DMS153 (cell line): Measurements from ENCODE around the gene PHACTR1.
"Not testable (repeated sequence)": the region's sequence is repeated elsewhere in the genome, so short reads cannot be mapped to it uniquely, and the experiment has no call there.

ENCODE experiments used
- DNase-seq: peaks from one replicate; lab custom pipeline; 2025; lab: John Stamatoyannopoulos, UW

Gene PHACTR1

DNA sequence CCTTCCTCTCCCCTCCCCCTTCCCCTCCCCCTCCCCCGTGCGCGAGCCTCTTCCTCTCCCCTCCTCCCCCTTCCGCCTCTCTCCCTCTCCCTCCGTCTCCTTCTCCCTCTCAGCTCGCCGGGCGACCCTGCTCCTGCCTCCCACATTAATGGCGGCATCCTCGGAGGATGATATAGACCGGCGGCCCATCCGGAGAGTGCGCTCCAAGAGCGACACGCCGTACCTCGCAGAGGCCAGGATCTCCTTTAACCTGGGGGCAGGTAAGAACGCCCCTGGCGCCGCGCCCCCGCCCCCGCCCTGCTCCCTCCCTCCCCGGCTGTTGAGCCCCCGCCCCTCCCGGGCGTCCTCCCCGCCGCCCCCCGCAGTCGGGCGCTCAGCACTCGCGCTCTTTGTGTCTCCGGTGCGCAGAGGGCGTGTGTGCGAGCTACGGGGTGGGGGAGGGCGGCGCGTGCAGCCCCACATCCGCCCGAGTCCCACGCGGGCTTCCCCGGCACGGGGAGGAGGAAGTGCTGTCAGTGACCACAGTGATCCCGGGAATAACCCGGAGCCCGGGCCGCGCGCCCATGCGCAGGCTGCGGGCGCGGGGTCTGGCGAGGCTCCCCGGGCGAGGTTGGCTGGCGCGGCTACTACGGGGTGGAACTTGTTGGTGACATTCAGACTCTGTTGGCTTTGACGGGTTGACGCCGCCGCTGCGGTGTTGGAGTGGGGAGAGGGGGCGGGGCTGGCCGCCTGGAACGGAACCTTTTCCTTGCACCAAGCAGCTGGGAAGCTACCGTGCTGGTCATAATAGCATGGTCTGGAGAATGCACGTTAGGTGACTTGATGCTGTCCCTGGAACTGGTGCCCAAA is 33.2 kb downstream of the PHACTR1 start:
- DNase-seq, result peak; percentile 57

DNA sequence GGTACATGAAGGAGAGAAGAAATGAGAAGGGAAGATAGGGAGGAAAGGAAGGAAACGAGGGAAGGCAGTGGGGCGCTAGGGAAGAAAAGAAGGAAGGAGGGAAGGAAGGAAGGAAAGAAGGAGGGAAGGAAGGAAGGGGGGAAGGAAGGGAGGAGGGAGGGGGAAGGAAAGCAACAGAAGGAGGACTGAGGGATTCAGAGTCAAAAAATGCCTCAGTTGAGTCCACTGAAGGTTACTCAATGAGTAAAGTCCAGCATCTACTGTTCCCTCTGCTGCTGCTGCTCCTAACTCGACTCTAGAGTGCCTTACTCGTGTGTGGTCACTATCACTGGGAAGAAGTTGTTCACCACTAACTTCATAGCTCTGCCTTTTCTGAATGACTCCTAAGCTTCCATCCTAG is 33.8 kb downstream of the PHACTR1 start:
- no peak for DNase-seq

DNA sequence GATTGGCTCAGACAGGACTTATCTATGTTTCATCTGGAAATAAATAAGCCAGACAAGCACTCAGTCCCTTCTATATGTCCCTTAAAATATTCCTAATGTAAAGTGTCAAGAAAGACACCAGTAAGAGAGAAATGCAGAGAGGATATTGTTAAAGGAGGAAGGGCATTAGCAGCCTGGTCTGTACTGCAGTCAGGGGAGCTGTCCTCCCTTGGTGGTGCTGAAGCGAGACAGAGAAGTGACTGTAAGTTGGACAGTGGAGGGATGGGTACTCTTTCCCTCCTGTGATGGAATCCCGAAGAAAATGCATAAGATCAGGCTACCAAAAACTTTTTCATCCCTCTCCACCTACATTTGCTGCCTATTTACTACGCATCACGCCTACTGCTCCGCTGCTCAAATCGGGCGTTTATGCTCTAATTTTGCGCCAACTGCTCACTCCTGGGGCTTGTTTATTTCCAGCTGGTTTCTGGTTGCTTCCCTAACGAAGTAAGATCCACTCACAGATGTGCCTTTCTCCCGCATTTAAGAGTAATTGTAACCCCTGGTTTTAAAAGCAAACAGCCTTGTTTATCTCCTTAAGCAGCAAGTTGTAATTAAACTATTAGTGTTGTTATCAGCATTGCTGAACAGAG is 35.2 kb downstream of the PHACTR1 start:
- DNase-seq, result no peak

DNA sequence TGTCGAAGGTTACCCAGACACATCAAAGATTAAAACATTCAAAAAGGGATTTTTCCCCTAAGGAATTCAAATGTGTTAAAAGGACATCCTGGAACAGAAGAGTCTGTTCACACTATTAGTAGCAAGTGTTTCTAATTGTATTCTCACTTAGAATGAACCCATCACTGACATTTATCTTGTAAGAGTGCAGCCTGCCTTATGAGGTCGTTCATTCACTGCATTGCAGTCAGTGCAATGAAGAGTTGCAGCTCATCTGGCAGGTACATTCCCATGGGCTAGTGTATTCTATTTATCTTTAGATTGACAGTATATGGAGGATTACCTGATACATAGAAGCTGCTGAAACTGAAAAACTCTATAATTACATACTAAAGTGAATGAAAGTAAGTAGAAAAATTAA is 36.5 kb downstream of the PHACTR1 start:
- no peak for DNase-seq

DNA sequence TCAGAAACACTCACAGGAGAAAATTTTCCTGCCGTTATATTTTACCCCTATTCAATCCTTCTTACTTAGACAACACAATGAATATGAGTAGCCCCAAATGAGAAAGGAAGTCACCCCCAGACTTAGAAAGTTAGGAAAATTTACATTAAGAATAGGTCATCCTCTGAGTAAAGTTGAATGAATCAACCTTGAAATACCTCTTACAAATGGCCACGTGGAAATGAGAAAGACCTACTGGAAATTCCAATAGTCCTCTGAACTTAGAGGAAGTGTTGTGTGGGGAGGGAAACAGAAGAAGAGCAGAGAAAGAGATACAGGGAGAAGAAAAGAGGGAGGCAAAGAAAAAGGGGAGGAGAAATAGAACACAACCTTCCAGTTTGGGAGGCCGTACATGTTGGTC is 43.7 kb downstream of the PHACTR1 start:
- no peak for DNase-seq

DNA sequence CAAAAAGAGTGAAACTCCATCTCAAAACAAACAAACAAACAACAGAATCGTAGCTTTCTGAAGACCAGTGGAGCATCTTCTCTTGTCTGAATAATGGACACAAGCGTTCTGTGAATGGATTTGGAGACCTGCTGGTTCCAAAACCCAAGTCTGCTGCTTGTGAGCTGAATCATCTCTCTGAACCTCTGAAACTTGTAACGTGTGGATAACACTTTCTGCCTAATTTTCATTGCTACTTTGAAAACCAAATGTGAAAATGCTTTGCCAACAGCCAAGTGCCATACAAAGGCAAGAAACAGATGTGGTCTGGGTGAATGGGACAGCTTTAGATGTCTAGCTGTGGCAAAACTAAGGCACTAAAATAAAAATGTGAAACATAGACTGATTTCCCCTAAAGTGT is 44.3 kb downstream of the PHACTR1 start:
- DNase-seq, result no peak

DNA sequence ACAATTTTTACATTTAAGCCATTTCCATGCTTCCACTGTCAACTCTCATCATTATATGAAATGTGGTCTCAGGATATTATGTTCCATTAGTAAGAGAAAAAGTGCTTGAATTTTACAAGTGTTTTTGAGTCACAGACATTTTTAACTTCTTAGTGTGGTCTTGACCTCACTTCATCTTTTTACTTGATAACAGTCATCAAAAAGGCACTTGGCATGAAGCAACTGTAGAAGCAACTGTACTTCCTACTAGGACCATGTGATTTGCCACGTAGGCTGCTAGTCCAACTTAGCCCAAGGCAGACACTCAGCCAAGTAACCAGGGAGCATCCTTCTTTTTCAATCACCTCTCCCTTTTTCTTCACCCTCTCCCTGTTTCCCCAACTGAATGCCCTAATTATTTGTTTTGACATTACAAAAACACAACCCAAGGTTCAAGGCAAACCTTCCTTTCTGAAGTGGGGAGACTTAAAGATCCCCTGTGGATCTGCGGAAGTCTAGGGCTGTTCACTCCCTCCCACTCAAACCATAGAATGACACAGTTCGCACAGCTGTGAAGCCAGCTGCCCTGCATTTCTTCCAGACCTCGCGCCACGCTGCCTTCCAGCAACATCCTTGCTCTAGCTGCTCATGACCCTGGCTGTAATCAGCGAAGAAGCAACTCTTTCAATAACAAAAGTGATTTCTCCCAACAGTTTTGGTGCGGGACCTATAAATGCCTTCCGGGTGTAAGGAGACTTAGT is 45.0 kb downstream of the PHACTR1 start:
- DNase-seq, result no peak

DNA sequence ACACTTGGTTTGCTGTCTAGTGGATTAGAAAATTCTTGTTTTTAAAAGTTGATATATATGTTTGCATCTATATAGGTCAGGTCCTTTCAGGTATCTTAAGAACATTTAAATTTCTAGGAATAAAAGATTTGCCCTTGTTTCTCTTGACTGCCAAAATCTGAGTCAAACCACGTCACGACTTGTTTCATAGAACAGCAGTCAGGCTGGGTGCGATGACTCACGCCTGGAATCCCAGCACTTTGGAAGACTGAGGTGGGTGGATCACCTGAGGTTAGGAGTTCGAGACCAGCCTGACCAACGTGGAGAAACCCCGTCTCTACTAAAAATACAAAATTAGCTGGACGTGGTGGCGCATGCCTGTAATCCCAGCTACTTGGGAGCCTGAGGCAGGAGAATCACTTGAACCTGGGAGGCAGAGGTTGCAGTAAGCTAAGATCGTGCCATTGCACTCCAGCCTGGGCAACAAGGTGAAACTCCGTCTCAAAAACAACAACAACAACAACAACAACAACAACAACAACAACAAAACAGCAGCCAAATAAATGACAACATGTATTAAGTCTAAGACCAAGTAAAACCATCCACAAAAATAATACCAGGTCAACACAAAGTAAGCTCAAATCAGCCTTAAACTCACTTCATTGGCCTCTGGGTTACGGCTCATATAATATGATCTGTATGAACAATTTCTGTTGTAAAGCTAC is 46.3 kb downstream of the PHACTR1 start:
- not testable (repeated sequence) for DNase-seq

DNA sequence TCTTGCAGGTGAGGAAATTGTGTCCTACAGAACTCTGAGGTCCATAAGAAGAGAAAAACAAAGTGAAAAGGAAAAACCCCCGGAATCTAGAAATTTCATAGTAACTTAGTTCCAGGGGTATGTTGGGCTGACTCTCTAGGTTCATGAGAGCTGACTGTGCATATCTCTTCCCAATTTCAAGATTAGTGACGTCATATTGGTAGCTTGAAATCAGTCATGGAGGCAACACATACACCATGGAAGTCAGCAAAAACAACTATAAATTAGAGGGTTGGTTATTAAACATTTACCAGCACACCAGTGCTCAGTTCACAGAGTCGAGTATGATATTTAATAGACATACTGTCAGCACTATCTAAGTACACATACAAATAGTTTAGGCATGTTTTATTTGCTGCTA is 49.8 kb downstream of the PHACTR1 start:
- no peak for DNase-seq

DNA sequence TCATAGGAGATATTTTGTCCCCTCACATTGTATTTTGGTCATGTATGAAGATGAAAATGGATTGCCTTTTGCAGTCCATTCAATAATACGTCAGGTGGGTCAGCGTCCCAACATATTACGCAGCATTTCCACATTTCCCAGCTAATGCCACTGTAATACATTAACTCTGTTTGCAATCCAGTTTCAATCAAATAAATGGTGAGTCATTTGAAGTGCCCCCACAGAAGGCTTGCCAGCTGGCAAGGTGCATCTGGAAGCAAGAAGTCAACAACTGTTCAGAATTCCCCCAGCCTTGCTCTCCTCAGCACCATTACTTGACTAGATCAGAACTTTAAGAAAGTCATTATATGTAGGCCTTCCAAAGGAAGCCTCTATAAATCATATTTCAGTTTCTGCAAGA is 50.4 kb downstream of the PHACTR1 start:
- no peak for DNase-seq

DNA sequence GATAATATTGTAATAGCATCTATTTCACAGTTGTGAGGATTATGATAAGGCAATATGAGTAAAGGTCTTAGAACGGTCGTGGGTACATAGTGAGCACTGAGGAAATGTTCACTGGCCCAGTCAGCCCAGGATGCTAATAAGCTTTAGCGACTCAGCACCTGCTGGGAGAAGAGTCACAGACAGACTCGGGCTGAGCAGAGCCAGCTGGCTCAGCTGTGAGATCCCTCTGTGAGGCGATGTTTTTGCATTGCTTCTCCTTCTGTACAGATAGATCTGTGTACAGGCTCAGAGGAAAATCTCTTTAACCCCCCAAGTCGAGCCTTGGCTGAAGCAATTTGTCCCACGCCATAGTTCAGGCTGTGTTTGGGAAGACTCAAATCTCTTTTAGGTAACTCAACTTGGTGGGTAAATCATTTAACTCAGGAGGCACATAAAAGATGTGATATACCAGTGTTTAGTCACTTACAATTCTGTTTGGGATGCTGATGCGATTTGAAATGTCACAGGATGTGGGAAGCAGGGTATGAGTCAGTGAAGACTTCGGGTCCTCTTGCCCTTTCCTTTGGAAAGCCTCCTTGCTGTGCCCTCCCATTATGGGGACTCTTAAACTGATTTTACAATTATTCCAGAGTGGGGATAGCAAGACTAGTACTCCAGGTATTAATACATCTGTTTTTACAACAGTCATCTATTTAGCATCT is 53.1 kb downstream of the PHACTR1 start:
- no peak for DNase-seq

DNA sequence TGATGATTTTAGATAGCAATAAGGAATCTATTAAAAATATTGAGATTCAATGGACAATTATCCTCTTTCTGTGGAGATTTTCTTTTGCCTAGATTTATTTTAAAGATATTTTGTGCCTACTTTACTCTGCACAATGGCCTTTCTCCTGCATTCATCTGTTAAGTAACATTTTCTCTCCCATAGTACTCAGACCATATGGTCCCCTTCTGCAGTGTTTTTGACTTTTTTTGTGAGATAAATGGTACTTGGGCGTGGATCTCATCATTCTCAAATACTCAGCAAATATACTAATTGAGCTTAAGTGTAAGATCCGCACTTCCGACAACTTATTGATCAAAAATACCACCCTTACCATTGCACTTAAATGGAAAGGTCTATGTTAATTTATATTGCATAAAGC is 55.8 kb downstream of the PHACTR1 start:
- no peak for DNase-seq

DNA sequence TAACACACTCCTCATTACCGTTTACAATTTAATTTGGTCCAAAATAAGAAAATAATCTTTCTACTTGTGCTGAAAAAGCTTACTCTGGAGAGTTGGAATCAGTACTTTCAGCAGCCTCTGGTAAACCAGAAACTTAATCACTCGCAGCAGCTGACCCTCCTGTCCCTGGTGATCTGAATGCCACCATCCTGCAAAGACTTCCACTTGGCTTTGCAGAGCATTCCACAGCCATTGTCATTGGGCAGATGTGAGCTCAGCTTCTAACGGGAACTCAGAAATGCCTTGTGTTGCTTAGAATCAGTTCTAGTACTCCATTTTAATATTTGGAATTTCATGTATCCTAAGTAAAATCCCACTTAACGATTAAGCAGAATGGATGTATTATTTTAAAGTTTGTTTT is 59.7 kb downstream of the PHACTR1 start:
- no peak for DNase-seq

DNA sequence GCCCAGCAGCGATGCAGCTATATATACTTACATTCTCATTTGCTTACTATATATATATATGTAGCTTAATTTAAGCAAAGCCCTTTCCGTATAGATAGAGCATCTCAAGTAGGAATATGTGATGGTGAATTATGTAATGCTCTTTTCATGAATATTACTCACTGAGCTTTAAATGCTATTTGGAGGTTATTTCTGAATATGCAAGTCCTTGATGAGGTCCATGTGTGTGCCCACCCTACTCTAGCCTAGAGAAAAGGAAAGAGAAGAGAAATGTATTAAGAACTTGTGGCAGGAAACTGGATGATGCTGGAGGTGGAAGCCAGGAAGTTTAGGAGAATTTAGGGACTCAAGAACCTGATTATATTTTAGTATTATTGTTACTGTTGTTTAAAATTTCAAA is 63.2 kb downstream of the PHACTR1 start:
- DNase-seq, result no peak

DNA sequence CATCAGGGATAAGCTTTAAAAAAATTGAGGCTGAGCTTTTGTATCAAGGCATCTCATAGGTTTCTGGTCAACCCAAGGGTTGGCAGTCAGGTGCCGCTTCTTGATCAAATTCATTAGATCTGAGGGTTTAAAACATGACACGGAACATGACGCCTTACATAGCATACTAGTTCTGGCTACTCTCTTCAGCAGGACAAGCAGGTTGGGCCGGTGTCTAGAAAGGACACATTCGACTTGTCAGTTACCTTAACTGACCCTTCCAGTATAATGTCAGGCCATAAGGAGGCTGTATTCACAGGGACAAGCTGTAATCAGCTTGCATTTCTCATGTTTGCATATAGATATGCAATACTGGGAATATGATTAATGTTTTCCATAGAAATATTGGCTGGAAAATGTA is 65.6 kb downstream of the PHACTR1 start:
- no peak for DNase-seq

DNA sequence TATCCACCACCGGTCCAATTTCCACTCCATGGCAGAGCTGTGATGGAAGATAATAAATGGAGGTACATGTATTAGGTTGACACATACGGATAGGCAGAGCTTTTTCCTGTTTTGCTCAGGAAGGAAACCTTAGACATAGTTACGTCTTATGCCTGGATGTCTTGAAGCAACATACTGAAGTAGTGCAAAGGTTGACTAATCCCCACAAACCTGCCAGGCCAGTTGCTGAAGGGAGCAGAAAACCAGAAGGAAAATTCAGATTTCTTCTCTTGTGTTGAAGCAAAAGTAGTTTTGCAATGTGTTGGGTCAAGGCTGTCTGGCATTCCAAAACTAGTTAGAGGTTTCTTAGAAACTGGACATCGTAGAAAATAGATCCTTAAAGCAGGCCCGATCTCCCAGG is 68.7 kb downstream of the PHACTR1 start:
- no peak for DNase-seq

DNA sequence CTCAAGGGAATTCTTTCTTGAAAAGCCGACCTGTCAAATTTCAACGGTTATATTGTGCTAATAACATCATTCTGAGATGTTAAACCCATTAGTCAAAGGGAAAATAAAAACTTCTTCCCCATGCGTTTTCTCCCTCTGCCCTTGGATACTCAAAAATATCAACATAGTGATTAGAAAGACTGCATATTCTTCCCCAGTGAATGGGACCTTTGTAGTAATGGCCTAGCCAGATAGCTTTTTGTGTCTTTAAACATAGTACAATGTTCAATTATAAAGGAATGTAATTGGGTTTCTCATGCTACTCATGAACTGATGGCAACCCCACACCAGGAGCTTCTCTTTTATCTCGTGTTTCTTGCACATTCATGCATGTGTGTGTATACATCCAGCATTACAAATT is 69.4 kb downstream of the PHACTR1 start:
- DNase-seq, result no peak

DNA sequence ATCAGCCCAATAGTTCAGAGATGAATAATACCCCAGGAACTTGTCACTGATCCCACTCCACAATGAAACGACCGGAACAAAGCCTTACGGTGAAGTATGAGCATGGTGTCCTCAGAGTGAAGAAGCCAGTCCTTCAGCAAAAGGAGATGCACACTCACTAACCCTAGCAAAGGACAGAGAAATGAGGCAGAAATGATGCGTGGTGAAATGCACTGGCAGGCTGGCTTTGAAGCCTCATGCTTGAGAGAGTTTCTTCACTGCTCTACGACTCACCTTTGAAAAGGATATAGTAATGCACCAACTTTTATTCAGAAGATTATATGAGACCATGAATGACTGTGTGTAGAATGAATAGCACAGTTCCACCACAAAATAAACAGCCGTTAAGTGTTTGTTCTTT is 74.8 kb downstream of the PHACTR1 start:
- no peak for DNase-seq

DNA sequence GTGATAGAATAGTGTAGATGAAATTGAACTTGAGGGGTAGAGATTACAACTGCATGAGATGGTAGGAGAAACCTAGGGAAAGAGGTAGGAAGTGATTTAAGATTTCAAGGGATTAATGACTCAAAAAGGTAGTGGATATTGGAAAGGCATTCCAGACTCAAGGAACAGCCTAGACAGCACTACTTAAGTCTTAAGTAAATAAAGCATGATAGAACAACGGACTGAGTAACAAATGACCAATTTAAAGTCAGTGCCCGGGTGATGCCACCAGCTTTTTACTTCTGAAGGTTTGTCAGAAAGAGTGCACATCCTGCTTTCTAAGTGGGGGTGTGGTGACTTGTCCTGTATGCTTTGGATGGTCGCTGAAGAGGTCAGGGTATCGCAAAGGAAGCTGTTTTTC is 81.8 kb downstream of the PHACTR1 start:
- DNase-seq, result no peak

DNA sequence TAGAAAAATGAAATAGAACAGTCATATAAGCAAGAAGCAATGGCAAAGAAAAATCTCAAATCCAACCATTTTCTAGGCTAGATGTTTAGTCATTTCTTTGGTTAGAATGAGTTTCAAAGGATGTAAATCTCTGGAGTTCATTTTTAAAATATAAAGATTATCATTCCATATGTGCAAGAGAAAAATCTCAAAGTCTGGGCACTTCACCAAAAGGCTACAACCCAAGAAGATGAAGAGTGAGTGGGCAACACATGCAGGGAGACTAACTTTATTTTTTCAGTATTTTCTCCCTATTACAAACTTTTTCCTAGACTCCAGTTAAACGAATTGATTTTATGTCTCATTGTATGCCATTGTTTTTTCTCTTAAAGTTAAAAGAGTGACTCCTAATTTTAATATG is 83.6 kb downstream of the PHACTR1 start:
- no peak for DNase-seq

DNA sequence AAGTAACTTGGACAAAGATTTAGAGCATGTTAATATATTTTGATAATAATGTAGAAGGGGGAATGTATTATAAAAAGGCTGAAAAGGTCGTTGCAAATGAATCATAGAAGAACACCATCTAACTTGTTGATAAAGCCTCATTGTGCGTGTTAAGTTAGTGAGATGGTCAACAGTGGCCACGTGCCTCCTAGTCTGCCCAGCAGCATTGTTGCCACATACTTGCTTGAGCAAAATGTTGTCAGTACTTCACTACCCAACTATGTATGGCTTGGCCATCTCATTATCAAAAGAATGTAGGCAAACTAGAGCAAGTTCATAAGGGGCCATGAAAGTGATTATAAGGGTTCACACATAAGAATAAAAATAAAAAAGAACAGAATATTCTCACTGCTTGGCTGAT is 84.6 kb downstream of the PHACTR1 start:
- DNase-seq, result no peak

DNA sequence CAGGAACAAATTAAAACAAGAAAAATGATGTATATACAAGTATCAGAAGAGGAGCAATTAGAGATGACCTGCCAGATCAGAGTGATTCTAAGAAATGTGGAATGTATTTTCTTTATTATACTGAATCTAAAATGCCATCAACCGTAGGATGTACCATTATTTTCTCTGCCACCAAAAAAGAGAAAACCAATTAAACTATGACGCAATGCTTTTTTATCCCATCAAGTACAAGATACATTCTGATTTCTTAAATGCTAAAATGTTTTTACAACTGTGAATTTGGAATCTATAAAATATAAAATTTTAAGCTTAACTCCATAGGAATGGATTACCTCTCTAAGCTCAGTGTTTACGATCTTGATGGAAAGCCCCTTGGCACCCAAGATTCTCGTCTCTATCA is 85.9 kb downstream of the PHACTR1 start:
- DNase-seq, result no peak
